HEK293 (cell line): ENCODE results near the gene SSPN.

Source experiments
- CTCF ChIA-PET: fragments of 350-600 bp; formaldehyde crosslinking; extraction: SDS; loops from one replicate; lab custom pipeline; 2021; ENCODE audit warnings: antibody characterized with exemption; lab: Yijun Ruan, JAX
- POLR2A ChIA-PET: fragments of 300-600 bp; formaldehyde crosslinking; extraction: SDS; loops from one replicate; lab custom pipeline; 2020; ENCODE audit warnings: antibody characterized with exemption, inconsistent platforms; lab: Yijun Ruan, JAX
- H3K27ac ChIP-seq: fragments of 200-500 bp; sonication (Bioruptor generic); 2 replicates; pipeline ENCODE4 v1.5.1; 2014; ENCODE audit warnings: low read depth, low read length, control low read depth, inconsistent platforms; ENCODE audit errors: extremely low read depth
- H3K36me3 ChIP-seq, 2 experiments: fragments of 200-500 bp in 1 of 2; sonication (Bioruptor generic) in 1 of 2; 1 replicate in 1 of 2; 2 replicates in 1 of 2; pipeline ENCODE4 v1.5.1; 2014 to 2017; ENCODE audit warnings: inconsistent platforms in 2 of 2, low read length in 2 of 2; ENCODE audit not compliant: control insufficient read depth in 2 of 2, insufficient read depth in 1 of 2
- H3K4me1 ChIP-seq: fragments of 200-500 bp; sonication (Bioruptor generic); 2 replicates; pipeline ENCODE4 v1.5.1; 2014; ENCODE audit warnings: mild to moderate bottlenecking, low read length, inconsistent platforms; ENCODE audit not compliant: control insufficient read depth, insufficient read depth
- H3K4me3 ChIP-seq: 2 replicates; pipeline ENCODE4 v1.5.1; 2011; ENCODE audit warnings: low read depth, mild to moderate bottlenecking, control low read depth, low read length, moderate library complexity
- H3K9me3 ChIP-seq: fragments of 200-500 bp; sonication (Bioruptor generic); 2 replicates; pipeline ENCODE4 v1.5.1; 2014; ENCODE audit warnings: low read depth, low read length, inconsistent platforms; ENCODE audit not compliant: control insufficient read depth, insufficient read depth
- IKZF3 ChIP-seq: fragments of 450-650 bp; IDR thresholded peaks from 2 replicates; pipeline ENCODE4 v1.5.0; 2018; ENCODE audit warnings: missing biosample characterization, mild to moderate bottlenecking, missing genetic modification characterization, moderate library complexity
- KLF8 ChIP-seq: fragments of 450-650 bp; formaldehyde crosslinking; IDR thresholded peaks from 2 replicates; pipeline ENCODE4 v1.5.1; 2016; ENCODE audit warnings: missing biosample characterization, missing genetic modification characterization
- OVOL3 ChIP-seq: fragments of 450-650 bp; formaldehyde crosslinking; IDR thresholded peaks from 2 replicates; pipeline ENCODE4 v1.5.1; 2016; ENCODE audit warnings: missing biosample characterization, missing genetic modification characterization
- ZBTB1 ChIP-seq: fragments of 450-650 bp; formaldehyde crosslinking; IDR thresholded peaks from 2 replicates; pipeline ENCODE4 v1.5.1; 2016; ENCODE audit warnings: missing biosample characterization, missing genetic modification characterization
- ZBTB21 ChIP-seq: fragments of 450-650 bp; formaldehyde crosslinking; IDR thresholded peaks from 2 replicates; pipeline ENCODE4 v1.5.1; 2017; ENCODE audit warnings: missing biosample characterization, missing genetic modification characterization
- ZNF133 ChIP-seq: fragments of 450-650 bp; formaldehyde crosslinking; IDR thresholded peaks from 2 replicates; pipeline ENCODE4 v1.5.1; 2016; ENCODE audit warnings: missing biosample characterization, missing genetic modification characterization
- ZNF19 ChIP-seq: fragments of 450-650 bp; formaldehyde crosslinking; IDR thresholded peaks from 2 replicates; pipeline ENCODE4; 2016; ENCODE audit warnings: missing biosample characterization, missing genetic modification characterization, low read depth
- ZNF404 ChIP-seq: fragments of 450-650 bp; formaldehyde crosslinking; IDR thresholded peaks from 2 replicates; pipeline ENCODE4 v1.5.1; 2017; ENCODE audit warnings: missing biosample characterization, missing genetic modification characterization
- ZNF521 ChIP-seq: fragments of 450-650 bp; formaldehyde crosslinking; IDR thresholded peaks from 2 replicates; pipeline ENCODE4 v1.5.1; 2017; ENCODE audit warnings: missing biosample characterization, mild to moderate bottlenecking, missing genetic modification characterization
- ZNF600 ChIP-seq: fragments of 450-650 bp; formaldehyde crosslinking; IDR thresholded peaks from 2 replicates; pipeline ENCODE4 v1.5.1; 2016; ENCODE audit warnings: missing biosample characterization, missing genetic modification characterization
- ZNF626 ChIP-seq: fragments of 450-650 bp; sonication (Bioruptor Pico); formaldehyde crosslinking; IDR thresholded peaks from 2 replicates; pipeline ENCODE4 v1.5.1; 2018; ENCODE audit warnings: missing biosample characterization, missing genetic modification characterization, inconsistent platforms
- ZNF629 ChIP-seq: fragments of 450-650 bp; formaldehyde crosslinking; IDR thresholded peaks from 2 replicates; pipeline ENCODE4 v1.5.1; 2017; ENCODE audit warnings: missing biosample characterization, missing genetic modification characterization
- TF ChIP-seq, protein P1 (sequence below): fragments of 450-650 bp; formaldehyde crosslinking; IDR thresholded peaks from 2 replicates; pipeline ENCODE4 v1.5.1; 2016; ENCODE audit warnings: missing biosample characterization, missing genetic modification characterization
- TF ChIP-seq, protein P2 (sequence below): fragments of 450-650 bp; formaldehyde crosslinking; IDR thresholded peaks from 2 replicates; pipeline ENCODE4 v1.5.1; 2016; ENCODE audit warnings: missing biosample characterization, missing genetic modification characterization
- TF ChIP-seq, protein P3 (sequence below): fragments of 450-650 bp; formaldehyde crosslinking; IDR thresholded peaks from 2 replicates; pipeline ENCODE4 v1.5.1; 2017; ENCODE audit warnings: missing biosample characterization, missing genetic modification characterization
- TF ChIP-seq, protein P4 (sequence below): fragments of 450-650 bp; formaldehyde crosslinking; IDR thresholded peaks from 2 replicates; pipeline ENCODE4 v1.5.1; 2016; ENCODE audit warnings: missing biosample characterization, missing genetic modification characterization, low read depth
- TF ChIP-seq, protein P5 (sequence below): fragments of 450-650 bp; IDR thresholded peaks from 2 replicates; pipeline ENCODE4 v1.5.1; 2018; ENCODE audit warnings: missing biosample characterization, mild to moderate bottlenecking, missing genetic modification characterization

SSPN gene

DNA sequence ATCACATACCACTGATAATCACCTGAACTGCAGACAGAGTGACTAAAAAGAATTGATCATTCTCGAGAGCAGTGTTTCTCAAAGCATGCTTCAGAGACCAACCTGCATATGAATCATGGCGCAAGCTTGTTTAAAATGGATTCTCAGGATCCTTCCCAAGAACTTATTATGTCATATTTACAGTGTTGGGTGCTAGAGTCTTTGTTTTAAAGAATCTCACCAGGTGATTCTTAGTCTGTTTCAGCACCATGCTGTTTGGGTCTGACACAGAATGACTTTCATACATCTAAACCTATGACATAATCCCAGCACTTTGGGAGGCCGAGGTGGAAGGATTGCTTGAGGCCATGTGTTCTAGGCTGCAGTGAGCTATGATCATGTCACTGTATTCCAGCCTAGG is 31.3 kb upstream of the SSPN start:
- POLR2A ChIA-PET, result no interaction called here
- CTCF ChIA-PET, result interaction anchor here (1.1 to 1.2 kb wide), 2 partner anchors 13 to 63 kb away, joined by 3 to 5 read pairs; no protein-coding TSS in a partner anchor

DNA sequence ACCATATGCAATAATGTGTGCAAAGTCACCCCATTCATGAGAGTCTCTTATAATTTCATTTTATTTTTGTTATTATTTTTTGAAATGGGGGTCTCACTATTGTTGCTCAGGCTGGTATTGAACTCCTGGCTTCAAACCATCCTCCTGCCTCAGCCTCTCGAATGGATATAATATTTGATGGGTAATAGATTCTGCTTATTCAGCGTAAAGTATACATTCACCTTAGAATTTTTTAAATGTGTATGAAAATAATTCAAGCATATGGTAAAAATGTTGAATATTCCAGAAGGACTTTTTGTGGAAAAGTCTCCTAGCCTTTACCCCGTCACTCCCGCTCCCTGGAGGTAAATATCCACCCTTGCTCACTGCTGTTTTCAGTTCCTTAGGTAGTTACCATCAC is 23.4 kb upstream of the SSPN start:
- Histone ChIP-seq H3K4me1 (no peaks in the 10 kb centered on the region), H3K36me3 (no peaks in the 10 kb centered on the region), H3K27ac (no peak overlapping the region), H3K9me3 (no peaks in the 10 kb centered on the region), H3K4me3 (no peak overlapping the region)
- ChIA-PET CTCF (no interaction called here), POLR2A (no interaction called here)
- TF ChIP-seq ZNF404 (tag by site-specific recombination) (no peak), OVOL3 (tag by site-specific recombination) (no peak), ZNF521 (tag by site-specific recombination) (no peak), ZNF19 (tag by site-specific recombination) (no peak), ZNF626 (tag by site-specific recombination) (no peak), ZBTB1 (tag by site-specific recombination) (no peak), IKZF3 (tag by site-specific recombination) (no peak), ZNF133 (tag by site-specific recombination) (no peak)
- TF ChIP-seq, protein P1, sequence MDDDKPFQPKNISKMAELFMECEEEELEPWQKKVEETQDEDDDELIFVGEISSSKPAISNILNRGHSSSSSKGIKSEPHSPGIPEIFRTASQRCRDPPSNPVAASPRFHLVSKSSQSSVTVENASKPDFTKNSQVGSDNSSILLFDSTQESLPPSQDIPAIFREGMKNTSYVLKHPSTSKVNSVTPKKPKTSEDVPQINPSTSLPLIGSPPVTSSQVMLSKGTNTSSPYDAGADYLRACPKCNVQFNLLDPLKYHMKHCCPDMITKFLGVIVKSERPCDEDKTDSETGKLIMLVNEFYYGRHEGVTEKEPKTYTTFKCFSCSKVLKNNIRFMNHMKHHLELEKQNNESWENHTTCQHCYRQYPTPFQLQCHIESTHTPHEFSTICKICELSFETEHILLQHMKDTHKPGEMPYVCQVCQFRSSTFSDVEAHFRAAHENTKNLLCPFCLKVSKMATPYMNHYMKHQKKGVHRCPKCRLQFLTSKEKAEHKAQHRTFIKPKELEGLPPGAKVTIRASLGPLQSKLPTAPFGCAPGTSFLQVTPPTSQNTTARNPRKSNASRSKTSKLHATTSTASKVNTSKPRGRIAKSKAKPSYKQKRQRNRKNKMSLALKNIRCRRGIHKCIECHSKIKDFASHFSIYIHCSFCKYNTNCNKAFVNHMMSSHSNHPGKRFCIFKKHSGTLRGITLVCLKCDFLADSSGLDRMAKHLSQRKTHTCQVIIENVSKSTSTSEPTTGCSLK (tag by site-specific recombination), result no peak
- TF ChIP-seq, protein P2, sequence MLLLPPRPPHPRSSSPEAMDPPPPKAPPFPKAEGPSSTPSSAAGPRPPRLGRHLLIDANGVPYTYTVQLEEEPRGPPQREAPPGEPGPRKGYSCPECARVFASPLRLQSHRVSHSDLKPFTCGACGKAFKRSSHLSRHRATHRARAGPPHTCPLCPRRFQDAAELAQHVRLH (tag by site-specific recombination), result no peak
- TF ChIP-seq, protein P3, sequence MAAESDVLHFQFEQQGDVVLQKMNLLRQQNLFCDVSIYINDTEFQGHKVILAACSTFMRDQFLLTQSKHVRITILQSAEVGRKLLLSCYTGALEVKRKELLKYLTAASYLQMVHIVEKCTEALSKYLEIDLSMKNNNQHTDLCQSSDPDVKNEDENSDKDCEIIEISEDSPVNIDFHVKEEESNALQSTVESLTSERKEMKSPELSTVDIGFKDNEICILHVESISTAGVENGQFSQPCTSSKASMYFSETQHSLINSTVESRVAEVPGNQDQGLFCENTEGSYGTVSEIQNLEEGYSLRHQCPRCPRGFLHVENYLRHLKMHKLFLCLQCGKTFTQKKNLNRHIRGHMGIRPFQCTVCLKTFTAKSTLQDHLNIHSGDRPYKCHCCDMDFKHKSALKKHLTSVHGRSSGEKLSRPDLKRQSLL (tag by site-specific recombination), result no peak

More for the DNA sequence above, 31.3 kb upstream of the SSPN start:
- TF ChIP-seq, protein P4, sequence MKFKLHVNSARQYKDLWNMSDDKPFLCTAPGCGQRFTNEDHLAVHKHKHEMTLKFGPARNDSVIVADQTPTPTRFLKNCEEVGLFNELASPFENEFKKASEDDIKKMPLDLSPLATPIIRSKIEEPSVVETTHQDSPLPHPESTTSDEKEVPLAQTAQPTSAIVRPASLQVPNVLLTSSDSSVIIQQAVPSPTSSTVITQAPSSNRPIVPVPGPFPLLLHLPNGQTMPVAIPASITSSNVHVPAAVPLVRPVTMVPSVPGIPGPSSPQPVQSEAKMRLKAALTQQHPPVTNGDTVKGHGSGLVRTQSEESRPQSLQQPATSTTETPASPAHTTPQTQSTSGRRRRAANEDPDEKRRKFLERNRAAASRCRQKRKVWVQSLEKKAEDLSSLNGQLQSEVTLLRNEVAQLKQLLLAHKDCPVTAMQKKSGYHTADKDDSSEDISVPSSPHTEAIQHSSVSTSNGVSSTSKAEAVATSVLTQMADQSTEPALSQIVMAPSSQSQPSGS (tag by site-specific recombination), result peak; percentile 84
- TF ChIP-seq ZBTB21 (0 out of 2 replicates have a peak, but pooled peaks have one; percentile 24), KLF8 (no peak), ZNF629 (peak; percentile 65)
- TF ChIP-seq, protein P3 (tag by site-specific recombination), result 0 out of 2 replicates have a peak, but pooled peaks have one; percentile 45
- H3K9me3 ChIP-seq, result no peaks in the 10 kb centered on the region
- no peaks in the 10 kb centered on the region for H3K36me3 ChIP-seq
- no peak overlapping the region for H3K27ac ChIP-seq
- no peaks in the 10 kb centered on the region; the same call in 1 of the 2 replicates for H3K4me1 ChIP-seq
- H3K4me3 ChIP-seq, result no peak overlapping the region

DNA sequence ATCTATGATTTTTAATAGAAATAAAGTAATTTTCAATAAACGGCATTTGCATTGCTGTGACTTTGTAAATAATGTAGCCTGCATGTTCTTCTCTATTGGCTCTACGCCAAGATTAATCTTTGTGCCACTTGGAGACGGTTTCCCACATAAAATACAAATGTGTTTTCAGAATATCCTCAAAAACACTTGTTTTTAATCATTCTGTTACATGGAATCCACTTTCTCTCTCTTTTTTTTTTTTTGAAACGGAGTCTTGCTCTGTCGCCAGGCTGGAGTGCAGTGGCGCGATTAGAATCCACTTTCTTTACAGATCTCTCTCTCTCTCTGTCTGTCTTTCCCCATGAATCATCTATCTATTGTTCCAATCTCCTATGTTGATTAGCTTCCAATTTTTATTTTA is 22.8 kb upstream of the SSPN start:
- Histone ChIP-seq H3K36me3 (no peaks in the 10 kb centered on the region), H3K4me1 (no peaks in the 10 kb centered on the region), H3K4me3 (no peak overlapping the region), H3K9me3 (no peaks in the 10 kb centered on the region), H3K27ac (no peak overlapping the region)
- CTCF ChIA-PET, result no interaction called here
- no peak for TF ChIP-seq ZNF600 (tag by site-specific recombination)
- TF ChIP-seq, protein P5, sequence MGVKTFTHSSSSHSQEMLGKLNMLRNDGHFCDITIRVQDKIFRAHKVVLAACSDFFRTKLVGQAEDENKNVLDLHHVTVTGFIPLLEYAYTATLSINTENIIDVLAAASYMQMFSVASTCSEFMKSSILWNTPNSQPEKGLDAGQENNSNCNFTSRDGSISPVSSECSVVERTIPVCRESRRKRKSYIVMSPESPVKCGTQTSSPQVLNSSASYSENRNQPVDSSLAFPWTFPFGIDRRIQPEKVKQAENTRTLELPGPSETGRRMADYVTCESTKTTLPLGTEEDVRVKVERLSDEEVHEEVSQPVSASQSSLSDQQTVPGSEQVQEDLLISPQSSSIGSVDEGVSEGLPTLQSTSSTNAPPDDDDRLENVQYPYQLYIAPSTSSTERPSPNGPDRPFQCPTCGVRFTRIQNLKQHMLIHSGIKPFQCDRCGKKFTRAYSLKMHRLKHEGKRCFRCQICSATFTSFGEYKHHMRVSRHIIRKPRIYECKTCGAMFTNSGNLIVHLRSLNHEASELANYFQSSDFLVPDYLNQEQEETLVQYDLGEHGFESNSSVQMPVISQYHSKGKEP, result 0 out of 2 replicates have a peak, but pooled peaks have one; percentile 15
- POLR2A ChIA-PET, result no interaction called here
